WTC11 (cell line): ENCODE measurements around the gene DHRSX.

Source experiments
- TF ChIP-seq, protein P1 (sequence below): sonication (generic); formaldehyde crosslinking; IDR thresholded peaks from 2 replicates; pipeline ENCODE4 v1.8.0; 2022; ENCODE audit warnings: mild to moderate bottlenecking, missing genetic modification reagents
- TF ChIP-seq, protein P2 (sequence below): fragments of 200-600 bp; IDR thresholded peaks from 2 replicates; pipeline ENCODE4 v1.8.0; 2022; ENCODE audit warnings: antibody characterized with exemption

DNA sequence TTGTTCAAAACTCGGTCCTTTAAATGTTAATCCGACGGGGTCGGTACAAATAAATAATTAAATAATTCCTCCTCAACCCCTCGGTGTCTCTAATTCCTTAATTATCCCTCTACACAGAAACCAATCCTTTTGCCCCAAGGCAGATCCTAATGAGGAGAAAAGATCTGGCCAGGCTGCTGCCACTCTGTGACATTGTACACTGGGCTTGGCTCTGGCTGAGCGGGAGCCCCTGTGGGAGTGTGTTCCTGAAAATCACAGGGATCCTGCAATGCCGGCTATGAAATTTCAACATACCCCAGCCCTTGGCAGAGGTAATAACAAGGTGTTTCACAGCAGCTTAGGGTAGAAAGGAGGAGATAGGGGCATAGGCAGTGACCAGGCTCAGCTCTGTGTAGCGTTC lies 96.0 kb downstream of the DHRSX start:
- TF ChIP-seq, protein P1, sequence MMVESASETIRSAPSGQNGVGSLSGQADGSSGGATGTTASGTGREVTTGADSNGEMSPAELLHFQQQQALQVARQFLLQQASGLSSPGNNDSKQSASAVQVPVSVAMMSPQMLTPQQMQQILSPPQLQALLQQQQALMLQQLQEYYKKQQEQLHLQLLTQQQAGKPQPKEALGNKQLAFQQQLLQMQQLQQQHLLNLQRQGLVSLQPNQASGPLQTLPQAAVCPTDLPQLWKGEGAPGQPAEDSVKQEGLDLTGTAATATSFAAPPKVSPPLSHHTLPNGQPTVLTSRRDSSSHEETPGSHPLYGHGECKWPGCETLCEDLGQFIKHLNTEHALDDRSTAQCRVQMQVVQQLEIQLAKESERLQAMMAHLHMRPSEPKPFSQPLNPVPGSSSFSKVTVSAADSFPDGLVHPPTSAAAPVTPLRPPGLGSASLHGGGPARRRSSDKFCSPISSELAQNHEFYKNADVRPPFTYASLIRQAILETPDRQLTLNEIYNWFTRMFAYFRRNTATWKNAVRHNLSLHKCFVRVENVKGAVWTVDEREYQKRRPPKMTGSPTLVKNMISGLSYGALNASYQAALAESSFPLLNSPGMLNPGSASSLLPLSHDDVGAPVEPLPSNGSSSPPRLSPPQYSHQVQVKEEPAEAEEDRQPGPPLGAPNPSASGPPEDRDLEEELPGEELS (CRISPR knock-in tag), result no peak
- TF ChIP-seq, protein P2, sequence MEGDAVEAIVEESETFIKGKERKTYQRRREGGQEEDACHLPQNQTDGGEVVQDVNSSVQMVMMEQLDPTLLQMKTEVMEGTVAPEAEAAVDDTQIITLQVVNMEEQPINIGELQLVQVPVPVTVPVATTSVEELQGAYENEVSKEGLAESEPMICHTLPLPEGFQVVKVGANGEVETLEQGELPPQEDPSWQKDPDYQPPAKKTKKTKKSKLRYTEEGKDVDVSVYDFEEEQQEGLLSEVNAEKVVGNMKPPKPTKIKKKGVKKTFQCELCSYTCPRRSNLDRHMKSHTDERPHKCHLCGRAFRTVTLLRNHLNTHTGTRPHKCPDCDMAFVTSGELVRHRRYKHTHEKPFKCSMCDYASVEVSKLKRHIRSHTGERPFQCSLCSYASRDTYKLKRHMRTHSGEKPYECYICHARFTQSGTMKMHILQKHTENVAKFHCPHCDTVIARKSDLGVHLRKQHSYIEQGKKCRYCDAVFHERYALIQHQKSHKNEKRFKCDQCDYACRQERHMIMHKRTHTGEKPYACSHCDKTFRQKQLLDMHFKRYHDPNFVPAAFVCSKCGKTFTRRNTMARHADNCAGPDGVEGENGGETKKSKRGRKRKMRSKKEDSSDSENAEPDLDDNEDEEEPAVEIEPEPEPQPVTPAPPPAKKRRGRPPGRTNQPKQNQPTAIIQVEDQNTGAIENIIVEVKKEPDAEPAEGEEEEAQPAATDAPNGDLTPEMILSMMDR, result no peak
